Fibroblast of lung (primary cell): ENCODE data around the gene COLEC11. TPM values are rescaled to one million over a fixed set of nuclear protein-coding genes. Genes with fewer than 3 reads are reported as not detected.
"Not testable (repeated sequence)": the region's sequence is repeated elsewhere in the genome, so short reads cannot be mapped to it uniquely, and the experiment has no call there.

ENCODE experiments used
- DNase-seq, 2 donors: peaks; one replicate each; pipeline versions ENCODE4 v3.0.0 to v3.0.0-alpha.2; 2010; ENCODE audit warnings: low read depth in 2 of 2
- H2AFZ ChIP-seq: 2 replicates; pipeline ENCODE4 v1.5.1; 2012; ENCODE audit warnings: low read length, control low read depth, inconsistent platforms
- H3K27ac ChIP-seq: 2 replicates; pipeline ENCODE4 v1.5.1; 2011; ENCODE audit warnings: low read length, control low read depth; ENCODE audit not compliant: insufficient read depth
- H3K27me3 ChIP-seq: 2 replicates; pipeline ENCODE4 v1.5.1; 2011; ENCODE audit warnings: mild to moderate bottlenecking, low read length; ENCODE audit not compliant: control insufficient read depth, insufficient read depth
- H3K36me3 ChIP-seq: 2 replicates; pipeline ENCODE4 v1.5.1; 2011; ENCODE audit warnings: low read length; ENCODE audit not compliant: control insufficient read depth, insufficient read depth
- H3K4me1 ChIP-seq: 2 replicates; pipeline ENCODE4 v1.5.1; 2011; ENCODE audit warnings: low read length; ENCODE audit not compliant: control insufficient read depth, insufficient read depth; ENCODE audit errors: extremely low read depth
- H3K4me2 ChIP-seq: 2 replicates; pipeline ENCODE4 v1.5.1; 2011; ENCODE audit warnings: low read length, control low read depth; ENCODE audit not compliant: insufficient read depth; ENCODE audit errors: extremely low read depth
- H3K4me3 ChIP-seq, 4 experiments: fragments of 200-600 bp in 1 of 4; sonication (generic) in 1 of 4; replicated peaks in 1 of 4; 2 replicates each; pipeline ENCODE4 v1.5.1; 2011 to 2016; ENCODE audit warnings: low read length in 4 of 4, low read depth in 3 of 4, mild to moderate bottlenecking in 3 of 4, control low read depth in 2 of 4, inconsistent platforms in 1 of 4, mixed read lengths in 1 of 4; ENCODE audit not compliant: insufficient read depth in 1 of 4; ENCODE audit errors: control extremely low read depth in 1 of 4
- H3K79me2 ChIP-seq: 2 replicates; pipeline ENCODE4 v1.5.1; 2012; ENCODE audit warnings: mild to moderate bottlenecking, low read length, inconsistent platforms; ENCODE audit not compliant: control insufficient read depth, insufficient read depth
- H3K9ac ChIP-seq: 2 replicates; pipeline ENCODE4 v1.5.1; 2011; ENCODE audit warnings: mild to moderate bottlenecking, low read length, control low read depth; ENCODE audit not compliant: insufficient read depth
- H3K9me3 ChIP-seq: 2 replicates; pipeline ENCODE4 v1.5.1; 2012; ENCODE audit warnings: low read depth, low read length; ENCODE audit not compliant: control insufficient read depth, insufficient read depth
- H4K20me1 ChIP-seq: 2 replicates; pipeline ENCODE4 v1.5.1; 2011; ENCODE audit warnings: low read length; ENCODE audit not compliant: control insufficient read depth, insufficient read depth; ENCODE audit errors: extremely low read depth
- CTCF ChIP-seq, 2 donors: IDR thresholded peaks in 1 of 2; conservative IDR thresholded peaks in 1 of 2; 1 replicate in 1 of 2; 2 replicates in 1 of 2; pipeline ENCODE4 v1.5.1; 2011 to 2012; ENCODE audit warnings: low read length in 2 of 2, control low read depth in 1 of 2, inconsistent platforms in 1 of 2, low read depth in 1 of 2, mild to moderate bottlenecking in 1 of 2
- EZH2 ChIP-seq: IDR thresholded peaks from 2 replicates; pipeline ENCODE4 v1.5.1; 2012; ENCODE audit warnings: low read length, control low read depth, mild to moderate bottlenecking; ENCODE audit errors: missing control alignments
- polyA plus RNA-seq, 2 donors: library from polyadenylated mRNA; depleted of rRNA in 1 of 2; stranded (reverse) in 1 of 2; unstranded in 1 of 2; fragments of >200 nt; gene quantifications; 2 replicates each; pipeline ENCODE4 v1.2.1, GENCODE V29; 2011 to 2012; ENCODE audit warnings: missing spikeins in 1 of 2
- total RNA-seq: library from RNA; depleted of rRNA; stranded (reverse); fragments of >200 nt; gene quantifications from 2 replicates; pipeline ENCODE4 v1.2.1, GENCODE V29; 2014

COLEC11 gene
- total and polyA plus RNA-seq, 2 donors (not counting 1 experiment from before 2014, with no cell fraction given) = 0.30 to 0.83 TPM

DNA sequence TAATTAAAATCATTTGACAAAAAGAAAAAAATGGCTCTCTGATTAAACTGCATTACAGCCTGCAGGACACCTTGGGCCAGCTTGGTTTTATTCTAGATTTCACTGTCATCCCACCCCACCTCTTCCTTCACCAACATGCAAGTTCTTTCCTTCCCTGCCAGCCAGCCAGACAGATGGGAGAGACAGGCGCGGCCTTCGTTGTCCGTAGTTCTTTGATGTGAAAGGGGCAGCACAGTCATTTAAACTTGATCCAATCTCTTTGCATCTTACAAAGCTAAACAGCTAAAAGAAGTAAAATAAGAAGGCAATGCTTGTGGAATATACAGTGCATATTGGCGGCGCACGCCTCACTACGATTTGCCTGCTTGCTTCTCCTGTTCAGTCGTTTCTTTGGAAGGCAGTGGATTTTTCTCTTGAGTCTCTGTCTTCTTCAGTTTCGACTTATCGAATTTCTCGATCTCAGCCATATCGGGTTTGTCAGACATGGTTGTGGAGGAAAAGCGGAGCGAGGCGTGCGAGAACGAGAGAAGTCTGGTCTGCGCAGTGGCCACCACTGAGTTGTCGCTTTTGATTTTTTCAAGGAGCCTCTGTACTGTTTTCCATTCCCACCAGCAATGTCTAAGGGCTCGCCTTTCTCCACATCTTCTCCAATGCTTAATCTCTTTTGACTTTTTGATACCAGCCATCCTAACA lies 22.4 kb downstream of the COLEC11 start:
- TF ChIP-seq CTCF (conservative IDR thresholded peaks at IDR 0.05 in 1 of 2, IDR thresholded peaks at IDR 0.05 in 1 of 2; ENCODE audit: low read depth in 1 of 2, low read length in 2 of 2) = no peak
- Histone ChIP-seq H3K9me3 (no peaks in the 10 kb centered on the region), H2AFZ (no peak overlapping the region), H3K36me3 (no peaks in the 10 kb centered on the region), H3K27me3 (no peaks in the 10 kb centered on the region), H3K4me3 (no peak overlapping the region), H3K9ac (no peak overlapping the region), H3K4me2 (no peak overlapping the region), H4K20me1 (no peaks in the 10 kb centered on the region), H3K4me1 (peaks cover 2% of the 10 kb centered on the region), H3K27ac (no peak overlapping the region), H3K79me2 (no peaks in the 10 kb centered on the region)
- DNase-seq = no peak

GRCh38 chr2:3618367-3618766 lies 23.5 kb downstream of the COLEC11 start:
- peaks cover 2% of the 10 kb centered on the region for H3K4me1 ChIP-seq
- H3K9ac ChIP-seq = no peak overlapping the region
- H3K27ac ChIP-seq = no peak overlapping the region
- no peak for TF ChIP-seq EZH2
- TF ChIP-seq CTCF (conservative IDR thresholded peaks at IDR 0.05 in 1 of 2, IDR thresholded peaks at IDR 0.05 in 1 of 2; ENCODE audit: low read depth in 1 of 2, low read length in 2 of 2) = no peak
- no peaks in the 10 kb centered on the region for H3K27me3 ChIP-seq
- H3K4me3 ChIP-seq = no peak overlapping the region
- H3K4me2 ChIP-seq = no peak overlapping the region
- no peaks in the 10 kb centered on the region for H3K9me3 ChIP-seq
- H3K36me3 ChIP-seq = no peaks in the 10 kb centered on the region
- no peak for DNase-seq
- no peak overlapping the region for H2AFZ ChIP-seq
- H4K20me1 ChIP-seq = no peaks in the 10 kb centered on the region
- no peaks in the 10 kb centered on the region for H3K79me2 ChIP-seq

GRCh38 chr2:3619033-3619432 lies 24.1 kb downstream of the COLEC11 start:
- Histone ChIP-seq H2AFZ (no peak overlapping the region), H3K4me1 (peaks cover 2% of the 10 kb centered on the region), H3K4me2 (no peak overlapping the region), H3K27me3 (no peaks in the 10 kb centered on the region), H3K79me2 (no peaks in the 10 kb centered on the region), H3K4me3 (no peak overlapping the region), H3K9ac (no peak overlapping the region), H3K27ac (no peak overlapping the region), H3K9me3 (no peaks in the 10 kb centered on the region), H4K20me1 (no peaks in the 10 kb centered on the region), H3K36me3 (no peaks in the 10 kb centered on the region)
- no peak for DNase-seq
- TF ChIP-seq CTCF (conservative IDR thresholded peaks at IDR 0.05 in 1 of 2, IDR thresholded peaks at IDR 0.05 in 1 of 2; ENCODE audit: low read depth in 1 of 2, low read length in 2 of 2) = no peak
- TF ChIP-seq EZH2 = no peak

GRCh38 chr2:3619661-3620060 lies 24.7 kb downstream of the COLEC11 start:
- H3K36me3 ChIP-seq, H3K4me1 ChIP-seq, H3K4me3 ChIP-seq, DNase-seq, H3K27me3 ChIP-seq, H3K27ac ChIP-seq, H3K79me2 ChIP-seq, H3K4me2 ChIP-seq, H4K20me1 ChIP-seq, H3K9ac ChIP-seq, H3K9me3 ChIP-seq, H2AFZ ChIP-seq: not testable (repeated sequence)
